Stimulated activated CD4-positive, alpha-beta T cell treated with anti-CD3 and anti-CD28 coated beads, Interleukin-1b, Interleukin-23, amount 100 ng/mL, for 48 hours (primary cell): Measurements from ENCODE around the gene MRPS7.

Experiments
- DNase-seq: peaks from one replicate; pipeline ENCODE4 v3.0.0-alpha.2; 2020

Gene MRPS7

GRCh38 chr17:75315541-75316243, 54.0 kb downstream of the MRPS7 start:
- DNase-seq = peak; percentile 29
